Choroid plexus epithelial cell (primary cell): ENCODE data around the gene MRAS.
"Not testable (repeated sequence)": the region's sequence is repeated elsewhere in the genome, so short reads cannot be mapped to it uniquely, and the experiment has no call there.

Experiments
- DNase-seq: peaks from one replicate; pipeline ENCODE4 v3.0.0-alpha.2; 2010; ENCODE audit warnings: low read depth
- H3K4me3 ChIP-seq: 2 replicates; pipeline ENCODE4 v1.5.1; 2011; ENCODE audit warnings: low read depth, mild to moderate bottlenecking, control low read depth, low read length, moderate library complexity
- CTCF ChIP-seq: conservative IDR thresholded peaks from 2 replicates; pipeline ENCODE4 v1.5.1; 2011; ENCODE audit warnings: low read depth, mild to moderate bottlenecking, control low read depth, inconsistent platforms, low read length, moderate library complexity

Gene MRAS

GRCh38 chr3:138408751-138409570, 60.6 kb downstream of the MRAS start:
- no peak overlapping the region for H3K4me3 ChIP-seq
- no peak for TF ChIP-seq CTCF
- DNase-seq: no peak

GRCh38 chr3:138412821-138413551, 64.6 kb downstream of the MRAS start:
- peak; percentile 3 for TF ChIP-seq CTCF
- DNase-seq: no peak
- H3K4me3 ChIP-seq: no peak overlapping the region

- DNase-seq, H3K4me3 ChIP-seq: not testable (repeated sequence)
These were observed 67.9 kb downstream of the MRAS start for GRCh38 chr3:138416236-138416635.

- DNase-seq: peak; percentile 93
- H3K4me3 ChIP-seq: no peak overlapping the region
- TF ChIP-seq CTCF: peak; percentile 97
These were observed 69.2 kb downstream of the MRAS start for GRCh38 chr3:138417559-138417982.

DNA sequence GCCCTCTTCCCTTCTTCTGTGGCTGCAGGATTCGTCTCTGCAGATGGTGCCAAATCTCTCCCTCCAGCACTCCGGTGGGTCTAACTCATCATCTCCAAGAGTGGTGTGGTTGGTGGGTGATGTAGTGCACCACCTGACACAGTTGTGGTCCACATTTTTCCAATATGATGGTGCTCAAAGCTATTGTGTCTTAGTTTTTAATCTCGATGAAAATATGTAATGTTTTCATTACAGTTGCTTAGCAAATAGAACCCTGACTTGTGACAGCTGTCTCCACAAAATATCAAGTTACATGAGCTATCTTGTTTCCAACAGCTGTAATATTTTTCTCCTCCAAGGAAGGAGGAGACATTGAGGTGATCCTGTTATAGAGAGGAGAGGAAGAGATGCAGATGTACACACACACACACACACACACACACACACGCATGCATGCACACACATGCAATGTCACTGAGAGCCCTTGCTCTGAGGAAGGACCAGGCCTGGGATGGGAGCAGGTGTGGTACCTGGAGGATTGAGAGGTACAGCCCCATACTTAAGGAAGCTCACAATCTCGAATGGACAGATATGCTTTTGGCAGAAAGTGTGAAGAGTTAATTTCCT, 70.3 kb downstream of the MRAS start:
- no peak for TF ChIP-seq CTCF
- H3K4me3 ChIP-seq: no peak overlapping the region
- peak; percentile 61 for DNase-seq

- no peak for TF ChIP-seq CTCF
- DNase-seq: no peak
These were observed 74.9 kb downstream of the MRAS start for GRCh38 chr3:138423316-138423715.

DNA sequence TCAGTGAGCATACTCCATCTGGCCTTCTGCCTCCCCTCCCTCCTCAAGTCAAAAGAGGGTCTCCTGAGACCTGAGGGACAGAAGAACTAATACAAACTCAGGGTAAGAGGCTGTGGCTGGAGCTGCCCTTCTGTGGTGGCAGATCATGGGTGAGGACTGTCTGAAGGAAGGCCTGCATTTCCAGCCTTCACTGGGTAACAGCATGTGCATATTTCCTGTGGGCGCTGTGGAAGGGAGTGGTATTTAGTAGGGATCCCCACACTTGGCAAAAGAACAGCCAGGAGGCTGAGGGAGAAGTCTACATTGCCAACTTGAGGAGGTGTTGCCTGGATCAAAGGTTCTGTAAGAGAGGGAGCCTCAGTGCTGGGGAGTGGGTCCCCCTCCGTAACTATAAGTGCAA, 75.9 kb downstream of the MRAS start:
- no peak overlapping the region for H3K4me3 ChIP-seq
- TF ChIP-seq CTCF: no peak
- no peak for DNase-seq

More at GRCh38 chr3:138423316-138423715, 74.9 kb downstream of the MRAS start:
- no peak overlapping the region for H3K4me3 ChIP-seq
